Measurements from ENCODE around the gene SH3YL1. TPM values are rescaled to one million over a fixed set of nuclear protein-coding genes. Genes with fewer than 3 reads are reported as not detected.

The SH3YL1 gene
- polyA plus RNA-seq, 2 of the 4 experiments (the other 2 are of a cell fraction): 12.8 to 23.9 TPM

GRCh38 chr2:210660-211059, 53.2 kb downstream of the SH3YL1 start:
- ATAC-seq: peak; percentile 16 to 34; a peak in 2 of 6 replicates
- POLR2A ChIA-PET: no interaction called here
- Histone ChIP-seq H3K27ac (no peak overlapping the region), H3K9me3 (peaks cover 18% of the 10 kb centered on the region), H3K4me3 (no peak overlapping the region), H3K4me1 (no peaks in the 10 kb centered on the region), H3K4me2 (no peak overlapping the region)
- DNase-seq (ENCODE audit: low read depth in 1 of 2, low spot score in 1 of 2): no peak
- CTCF ChIA-PET: interaction anchor here (0.8 to 1.5 kb wide), 3 partner anchors 10 to 68 kb away, joined by 3 to 5 read pairs (median 3); no protein-coding TSS in a partner anchor
- WGBS (ENCODE audit: missing lambda C conversion rate): 0% methylated on average over 4 of the region's 4 CpGs
- FAIRE-seq: no peak
- no peak for TF ChIP-seq REST (IDR thresholded peaks at IDR 0.05)

- H3K4me1 ChIP-seq: no peaks in the 10 kb centered on the region
- ATAC-seq: no peak; a peak in 2 of 6 replicates
- CTCF ChIA-PET: no interaction called here
These were observed 54.4 kb downstream of the SH3YL1 start for GRCh38 chr2:209470-209869.

GRCh38 chr2:208335-208734, 55.5 kb downstream of the SH3YL1 start:
- POLR2A ChIA-PET: no interaction called here
- ATAC-seq (no peak), DNase-seq (ENCODE audit: low read depth in 1 of 2, low spot score in 1 of 2) (no peak), FAIRE-seq (no peak)
- H3K9me3 ChIP-seq: peaks cover 21% of the 10 kb centered on the region
- 5% methylated on average over 1 of the region's 1 CpG for WGBS (ENCODE audit: missing lambda C conversion rate)
- H3K27ac ChIP-seq: no peak overlapping the region
- no peaks in the 10 kb centered on the region for H3K4me1 ChIP-seq
- H3K4me2 ChIP-seq: no peak overlapping the region
- CTCF ChIA-PET: no interaction called here
- no peak for TF ChIP-seq ATOH8 (CRISPR knock-in tag; IDR thresholded peaks at IDR 0.05; ENCODE audit: low read depth)
- peak; percentile 57 for TF ChIP-seq MAFK (IDR thresholded peaks at IDR 0.05; ENCODE audit: partially characterized antibody)
- no peak for TF ChIP-seq NPAS2 (CRISPR knock-in tag; IDR thresholded peaks at IDR 0.05; ENCODE audit: borderline replicate concordance)
- TF ChIP-seq HOXB5 (CRISPR knock-in tag; IDR thresholded peaks at IDR 0.05): no peak
- no peak overlapping the region for H3K4me3 ChIP-seq

More at GRCh38 chr2:209470-209869, 54.4 kb downstream of the SH3YL1 start:
- 3% methylated on average over 2 of the region's 2 CpGs for WGBS (ENCODE audit: missing lambda C conversion rate)
- TF ChIP-seq EP300 (IDR thresholded peaks at IDR 0.05): no peak
- TF ChIP-seq ZFP36 (IDR thresholded peaks at IDR 0.05; ENCODE audit: borderline replicate concordance, partially characterized antibody): no peak
- no peak for TF ChIP-seq SMC3 (IDR thresholded peaks at IDR 0.05)
- TF ChIP-seq REST (IDR thresholded peaks at IDR 0.05): no peak
- no peak for TF ChIP-seq BHLHE40 (IDR thresholded peaks at IDR 0.05; ENCODE audit: low read depth, low read length)
- no peak for TF ChIP-seq POLR2A (IDR thresholded peaks at IDR 0.05; ENCODE audit: low read length)
- no peak for TF ChIP-seq ESRRA (IDR thresholded peaks at IDR 0.05; ENCODE audit: borderline replicate concordance, low read length)
- no peak for TF ChIP-seq POLR2AphosphoS2 (conservative IDR thresholded peaks at IDR 0.05; ENCODE audit: low read length)
- TF ChIP-seq CHD2 (IDR thresholded peaks at IDR 0.05; ENCODE audit: low read length, partially characterized antibody): no peak
- no peak for TF ChIP-seq HEYL (CRISPR knock-in tag; IDR thresholded peaks at IDR 0.05)
- no peak for TF ChIP-seq RARB (CRISPR knock-in tag; IDR thresholded peaks at IDR 0.05)
- no peak for TF ChIP-seq JUN (IDR thresholded peaks at IDR 0.05)
- no peak for TF ChIP-seq FOSB (CRISPR knock-in tag; IDR thresholded peaks at IDR 0.05)
- Histone ChIP-seq H3K27ac (no peak overlapping the region), H3K4me2 (no peak overlapping the region), H3K4me3 (no peak overlapping the region), H3K9me3 (peaks cover 21% of the 10 kb centered on the region)
- DNase-seq (ENCODE audit: low read depth in 1 of 2, low spot score in 1 of 2): no peak
- no peak for FAIRE-seq
- POLR2A ChIA-PET: no interaction called here
